Muscle layer of colon (tissue), 2 donors: ENCODE measurements around the gene SLC7A1.
"Not testable (repeated sequence)": the region's sequence is repeated elsewhere in the genome, so short reads cannot be mapped to it uniquely, and the experiment has no call there.

Experiments
- H3K27ac ChIP-seq: one replicate; pipeline ENCODE4 v1.7.0; 2013; ENCODE audit warnings: low read depth, mild to moderate bottlenecking, low read length, moderate library complexity
- H3K27me3 ChIP-seq, 2 donors: one replicate each; pipeline ENCODE4 v1.7.0; 2013; ENCODE audit warnings: low read length in 2 of 2, mild to moderate bottlenecking in 2 of 2; ENCODE audit not compliant: insufficient read depth in 2 of 2, control insufficient read depth in 1 of 2
- H3K36me3 ChIP-seq: one replicate; pipeline ENCODE4 v1.7.0; 2013; ENCODE audit warnings: mild to moderate bottlenecking, low read length; ENCODE audit not compliant: insufficient read depth
- H3K4me1 ChIP-seq: one replicate; pipeline ENCODE4 v1.7.0; 2013; ENCODE audit warnings: mild to moderate bottlenecking, low read length; ENCODE audit not compliant: insufficient read depth
- H3K4me3 ChIP-seq, 2 donors: one replicate each; pipeline ENCODE4 v1.7.0; 2013; ENCODE audit warnings: low read length in 2 of 2, low read depth in 1 of 2, mild to moderate bottlenecking in 1 of 2, moderate library complexity in 1 of 2
- H3K9ac ChIP-seq: one replicate; pipeline ENCODE4 v1.7.0; 2013; ENCODE audit warnings: low read length
- H3K9me3 ChIP-seq: one replicate; pipeline ENCODE4 v1.7.0; 2013; ENCODE audit warnings: mild to moderate bottlenecking, low read length
- donor health status: abdominal sarcoma.
- donor health status: Adenocarcinoma of cecum.

Gene SLC7A1

GRCh38 chr13:29595380-29596063 lies at the start of gene SLC7A1:
TSS of gene SLC7A1 (minus strand) at chr13:29595688. CDS start at chr13:29536188, 59,500 bp downstream.
- Histone ChIP-seq H3K4me1 (peaks cover 8% of the 10 kb centered on the region), H3K27ac (peak within 1 kb of the TSS; percentile 74), H3K27me3 (no peaks in the 10 kb centered on the region), H3K9ac (peak within 1 kb of the TSS; percentile 60), H3K9me3 (no peaks in the 10 kb centered on the region), H3K36me3 (no peaks in the 10 kb centered on the region), H3K4me3 (peak within 1 kb of the TSS; percentile 67 to 78)

DNA sequence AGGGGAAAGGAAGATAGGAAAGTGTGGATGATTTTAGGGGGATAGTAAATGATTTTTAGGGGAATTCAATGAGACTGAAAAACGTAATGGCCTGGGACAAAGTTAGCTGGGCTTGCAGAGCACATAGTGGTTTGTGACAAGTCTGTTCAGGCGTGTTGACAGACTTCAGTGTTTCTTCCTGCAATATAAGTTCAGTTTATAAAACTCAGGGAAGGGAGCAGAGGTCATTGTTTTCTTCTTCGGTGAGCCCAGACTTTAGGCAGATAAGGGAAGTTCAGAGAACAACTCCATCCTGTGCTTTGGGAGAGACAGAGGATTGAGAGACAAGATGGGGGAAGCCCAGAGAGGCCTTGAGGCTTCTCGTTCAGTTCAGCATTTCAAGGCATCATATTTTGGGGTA lies 45.2 kb upstream of the SLC7A1 start:
- no peak overlapping the region for H3K9ac ChIP-seq
- no peak overlapping the region for H3K4me3 ChIP-seq
- no peaks in the 10 kb centered on the region for H3K9me3 ChIP-seq
- no peaks in the 10 kb centered on the region for H3K27me3 ChIP-seq
- H3K36me3 ChIP-seq = no peaks in the 10 kb centered on the region
- H3K27ac ChIP-seq = no peak overlapping the region
- H3K4me1 ChIP-seq = no peaks in the 10 kb centered on the region

DNA sequence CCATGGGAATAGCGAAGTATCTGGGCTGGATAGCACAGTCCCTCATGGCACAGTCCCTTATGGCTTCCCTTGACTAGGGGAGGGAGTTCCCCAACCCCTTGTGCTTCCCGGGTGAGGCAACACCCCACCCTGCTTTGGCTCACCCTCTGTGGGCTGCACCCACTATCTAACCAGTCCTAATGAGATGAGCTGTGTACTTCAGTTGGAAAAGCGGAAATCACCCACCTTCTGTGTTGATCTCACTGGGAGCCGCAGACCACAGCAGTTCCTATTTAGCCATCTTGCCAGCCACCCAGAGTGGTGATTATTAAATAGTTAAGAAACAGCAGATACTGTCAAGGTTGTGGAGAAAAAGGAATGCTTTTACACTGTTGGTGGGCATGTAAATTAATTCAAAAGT lies 41.3 kb upstream of the SLC7A1 start:
- not testable (repeated sequence) for H3K36me3 ChIP-seq, H3K4me3 ChIP-seq, H3K27ac ChIP-seq, H3K4me1 ChIP-seq, H3K9ac ChIP-seq, H3K27me3 ChIP-seq, H3K9me3 ChIP-seq

- Histone ChIP-seq H3K27ac (no peak overlapping the region), H3K4me3 (no peak overlapping the region), H3K9me3 (no peaks in the 10 kb centered on the region), H3K36me3 (no peaks in the 10 kb centered on the region), H3K4me1 (no peaks in the 10 kb centered on the region), H3K9ac (no peak overlapping the region), H3K27me3 (no peaks in the 10 kb centered on the region)
These were observed 29.5 kb upstream of the SLC7A1 start for GRCh38 chr13:29624997-29625396.

GRCh38 chr13:29621841-29622240 lies 26.4 kb upstream of the SLC7A1 start:
- H3K9me3 ChIP-seq = no peaks in the 10 kb centered on the region

DNA sequence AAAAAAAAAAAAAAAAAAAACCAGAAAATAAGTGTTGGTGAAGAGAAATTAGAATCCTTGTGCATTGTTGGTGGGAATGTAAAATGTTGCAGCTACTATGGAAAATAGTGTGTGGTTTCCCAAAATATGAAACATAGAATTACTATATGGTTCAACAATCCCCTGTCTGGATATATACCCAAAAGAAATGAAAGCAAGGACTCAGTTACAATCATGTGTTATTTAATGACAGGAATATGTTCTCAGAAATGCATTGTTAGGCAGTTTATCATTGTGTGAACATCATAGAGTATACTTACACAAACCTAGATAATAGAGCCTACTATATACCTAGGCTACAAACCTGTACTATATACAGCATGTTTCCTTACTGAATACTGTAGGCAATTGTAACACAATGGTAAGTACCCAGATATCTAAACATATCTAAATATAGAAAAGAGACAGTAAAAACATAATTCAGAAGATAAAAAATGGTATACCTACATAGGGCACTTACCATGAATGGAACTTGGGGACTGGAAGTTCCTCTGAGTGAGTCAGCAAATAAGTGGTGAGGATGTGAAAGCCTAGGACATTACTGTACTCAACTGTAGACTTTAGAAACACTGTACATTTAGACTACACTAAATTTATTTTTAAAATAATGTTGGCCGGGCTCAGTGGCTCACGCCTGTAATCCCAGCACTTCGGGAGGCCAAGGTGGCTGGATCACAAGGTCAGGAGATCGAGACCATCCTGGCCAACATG lies 25.7 kb upstream of the SLC7A1 start:
- no peak overlapping the region for H3K27ac ChIP-seq
- no peak overlapping the region for H3K9ac ChIP-seq
- no peaks in the 10 kb centered on the region for H3K36me3 ChIP-seq
- no peak overlapping the region for H3K4me3 ChIP-seq
- H3K27me3 ChIP-seq = no peaks in the 10 kb centered on the region
- no peaks in the 10 kb centered on the region for H3K9me3 ChIP-seq
- no peaks in the 10 kb centered on the region for H3K4me1 ChIP-seq

More at GRCh38 chr13:29621841-29622240, 26.4 kb upstream of the SLC7A1 start:
- no peak overlapping the region for H3K27ac ChIP-seq
- H3K9ac ChIP-seq = no peak overlapping the region
- no peaks in the 10 kb centered on the region for H3K36me3 ChIP-seq
- H3K27me3 ChIP-seq = no peaks in the 10 kb centered on the region
- no peak overlapping the region for H3K4me3 ChIP-seq
- H3K4me1 ChIP-seq = no peaks in the 10 kb centered on the region

- Histone ChIP-seq H3K9ac (no peak overlapping the region), H3K4me1 (no peaks in the 10 kb centered on the region)
These were observed 24.5 kb upstream of the SLC7A1 start for GRCh38 chr13:29619995-29620394.

DNA sequence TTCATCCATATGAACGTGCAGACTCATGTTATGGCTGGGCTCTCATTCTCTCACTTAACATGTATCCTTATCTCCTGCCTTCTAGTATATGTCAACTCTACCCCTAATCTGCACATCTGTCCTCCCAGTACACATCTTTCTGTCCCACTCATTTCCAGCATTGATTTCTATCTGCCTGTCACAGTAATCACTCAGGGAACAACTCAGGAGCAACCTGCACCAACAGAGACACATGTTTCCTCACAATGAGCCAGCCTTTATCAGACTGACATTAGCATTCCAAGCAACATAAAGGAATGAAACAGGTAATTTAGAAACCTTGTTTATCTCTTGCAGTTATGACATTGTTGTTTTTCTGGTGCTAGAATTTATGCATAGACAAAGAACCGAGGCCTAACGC lies 17.6 kb upstream of the SLC7A1 start:
- Histone ChIP-seq H3K4me3 (no peak overlapping the region), H3K9ac (no peak overlapping the region), H3K9me3 (no peaks in the 10 kb centered on the region), H3K36me3 (no peaks in the 10 kb centered on the region), H3K27me3 (no peaks in the 10 kb centered on the region), H3K4me1 (no peaks in the 10 kb centered on the region), H3K27ac (no peak overlapping the region)

More at GRCh38 chr13:29619995-29620394, 24.5 kb upstream of the SLC7A1 start:
- Histone ChIP-seq H3K4me3 (no peak overlapping the region), H3K36me3 (no peaks in the 10 kb centered on the region), H3K9me3 (no peaks in the 10 kb centered on the region), H3K27me3 (no peaks in the 10 kb centered on the region), H3K27ac (no peak overlapping the region)

DNA sequence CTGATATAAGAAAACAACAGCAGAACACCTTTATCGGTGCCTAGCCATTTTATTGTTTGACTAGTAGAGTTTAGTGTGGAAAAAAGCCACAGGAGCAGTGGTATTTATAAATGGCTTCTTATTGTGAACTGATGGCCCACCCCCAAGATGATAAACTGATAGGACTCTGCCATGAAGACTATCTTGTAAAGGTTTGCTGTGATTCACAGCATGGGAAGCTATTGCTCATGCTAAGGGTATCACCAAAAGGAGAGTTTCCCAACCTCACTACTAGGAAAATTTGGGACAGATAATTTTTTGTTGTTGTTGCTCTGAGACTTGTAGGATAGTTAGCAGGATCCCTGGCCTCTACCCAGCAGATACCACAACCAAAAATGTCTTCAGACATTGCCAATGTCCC lies 12.0 kb upstream of the SLC7A1 start:
- H3K9me3 ChIP-seq = no peaks in the 10 kb centered on the region
- H3K36me3 ChIP-seq = no peaks in the 10 kb centered on the region
- no peaks in the 10 kb centered on the region for H3K27me3 ChIP-seq
- H3K9ac ChIP-seq = no peak overlapping the region
- H3K4me3 ChIP-seq = no peak overlapping the region
- H3K4me1 ChIP-seq = no peaks in the 10 kb centered on the region
- H3K27ac ChIP-seq = no peak overlapping the region

DNA sequence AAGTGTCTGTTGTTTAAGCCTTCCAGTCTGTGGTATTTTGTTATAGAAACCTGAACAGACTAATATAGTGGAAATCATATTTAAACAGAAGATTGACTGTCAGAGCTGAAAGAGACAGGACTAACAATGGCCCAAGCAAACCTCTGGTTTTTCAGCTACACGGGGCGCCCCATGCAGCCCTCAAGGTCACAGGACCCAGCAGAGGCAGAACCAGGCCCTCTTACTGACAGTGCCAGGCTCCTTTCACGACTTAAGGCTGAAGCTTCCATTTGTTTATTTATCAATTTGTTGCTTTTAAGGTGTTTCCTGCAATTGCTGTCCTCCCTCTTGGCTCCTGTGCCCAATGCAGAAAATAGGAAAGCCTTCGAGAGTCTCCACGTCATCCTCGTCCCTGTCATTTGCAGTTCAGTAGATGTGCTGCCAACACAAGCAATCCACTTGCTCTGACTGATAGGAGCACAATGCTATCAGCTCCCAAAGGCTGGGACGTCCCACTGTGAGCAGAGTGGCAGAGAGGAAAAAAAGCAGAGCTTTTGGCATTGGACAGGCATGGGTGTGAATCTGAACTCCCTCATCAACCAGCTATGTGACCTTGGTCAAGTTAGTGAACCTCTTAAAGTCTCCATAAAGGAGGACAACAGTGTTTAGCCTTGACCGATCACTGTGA lies 10.5 kb upstream of the SLC7A1 start:
- no peak overlapping the region for H3K9ac ChIP-seq
- H3K4me3 ChIP-seq = no peak overlapping the region
- no peaks in the 10 kb centered on the region for H3K4me1 ChIP-seq
- H3K36me3 ChIP-seq = no peaks in the 10 kb centered on the region
- no peaks in the 10 kb centered on the region for H3K9me3 ChIP-seq
- no peaks in the 10 kb centered on the region for H3K27me3 ChIP-seq
- H3K27ac ChIP-seq = no peak overlapping the region

- H3K9ac ChIP-seq = no peak overlapping the region
- no peak overlapping the region for H3K27ac ChIP-seq
- no peaks in the 10 kb centered on the region for H3K9me3 ChIP-seq
- no peaks in the 10 kb centered on the region for H3K36me3 ChIP-seq
- no peak overlapping the region for H3K4me3 ChIP-seq
- peaks cover 8% of the 10 kb centered on the region for H3K4me1 ChIP-seq
- no peaks in the 10 kb centered on the region for H3K27me3 ChIP-seq
These were observed 2.8 kb upstream of the SLC7A1 start for GRCh38 chr13:29598321-29598720.
